ENCODE data around the gene CLCNKA.
"Not testable (repeated sequence)": the region's sequence is repeated elsewhere in the genome, so short reads cannot be mapped to it uniquely, and the experiment has no call there.

CLCNKA gene

GRCh38 chr1:16021681-16022080 lies at the start of gene CLCNKA:
Gene CLCNKA (plus strand): TSS chr1:16022036. CDS start chr1:16022620, 584 bp downstream.
- no peak for DNase-seq (ENCODE audit: low spot score)

- DNase-seq (ENCODE audit: low spot score), result no peak
These were observed 49.4 kb upstream of the CLCNKA start for GRCh38 chr1:15972409-15972808.

DNA sequence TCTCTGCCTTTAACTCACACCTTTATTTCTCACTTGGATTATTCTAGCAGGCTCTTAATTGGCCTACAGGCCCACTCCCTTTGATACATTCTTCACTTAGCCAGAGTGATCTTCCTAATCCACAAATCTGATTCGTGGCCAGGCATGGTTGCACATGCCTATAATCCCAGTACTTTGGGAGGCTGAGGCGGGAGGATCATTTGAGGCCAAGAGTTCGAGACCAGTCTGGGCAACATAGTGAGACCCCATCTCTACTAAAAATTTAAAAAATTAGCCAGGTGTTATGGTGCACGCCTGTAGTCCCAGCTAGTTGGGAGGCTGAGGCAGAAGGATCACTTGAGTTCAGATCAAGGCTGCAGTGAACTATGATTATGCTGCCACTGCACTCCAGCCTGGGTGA lies 48.1 kb upstream of the CLCNKA start:
- DNase-seq (ENCODE audit: low spot score), result no peak

DNA sequence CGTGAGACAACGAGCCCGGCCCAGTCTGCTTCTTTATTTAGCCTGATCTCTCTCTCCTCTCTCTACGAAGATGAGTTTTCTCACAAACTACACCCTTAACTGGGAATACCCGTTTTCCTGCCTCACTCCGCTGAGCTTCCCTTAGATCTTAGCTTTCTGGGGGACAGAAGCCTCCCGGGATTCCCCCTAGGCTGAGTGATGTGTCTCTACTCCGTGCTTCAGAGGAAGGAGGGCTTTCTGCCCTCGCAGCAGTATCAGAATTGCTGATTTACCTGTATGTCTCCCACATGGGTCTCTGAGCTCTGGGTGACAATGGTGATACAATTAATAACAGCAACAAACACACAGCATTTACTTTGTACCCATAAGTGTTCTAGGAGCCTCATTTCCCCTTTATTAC lies 47.0 kb upstream of the CLCNKA start:
- no peak for DNase-seq (ENCODE audit: low spot score)

DNA sequence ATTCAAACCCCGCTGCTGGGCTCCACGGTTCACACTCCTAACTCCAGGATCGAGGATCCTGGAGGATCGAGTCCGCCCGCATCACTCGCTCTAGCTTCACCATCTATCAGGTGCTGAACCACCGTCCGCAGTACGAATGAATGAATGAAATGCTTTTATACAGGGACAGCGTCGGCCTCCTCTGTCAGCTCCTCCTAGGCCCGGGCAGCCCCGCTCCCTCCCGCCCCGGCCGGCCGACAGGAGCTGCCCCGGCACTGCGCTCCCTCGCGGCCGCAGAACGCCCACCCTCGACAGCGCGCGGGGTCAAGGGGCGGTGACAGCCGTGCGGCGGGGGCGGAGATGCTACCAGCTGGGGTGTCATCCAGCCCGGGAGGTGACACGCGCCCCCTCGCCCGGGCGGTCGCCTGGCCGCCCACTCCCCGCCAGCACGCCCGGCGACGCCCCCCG lies 46.5 kb upstream of the CLCNKA start:
- peak; percentile 36 for DNase-seq (ENCODE audit: low spot score)

DNA sequence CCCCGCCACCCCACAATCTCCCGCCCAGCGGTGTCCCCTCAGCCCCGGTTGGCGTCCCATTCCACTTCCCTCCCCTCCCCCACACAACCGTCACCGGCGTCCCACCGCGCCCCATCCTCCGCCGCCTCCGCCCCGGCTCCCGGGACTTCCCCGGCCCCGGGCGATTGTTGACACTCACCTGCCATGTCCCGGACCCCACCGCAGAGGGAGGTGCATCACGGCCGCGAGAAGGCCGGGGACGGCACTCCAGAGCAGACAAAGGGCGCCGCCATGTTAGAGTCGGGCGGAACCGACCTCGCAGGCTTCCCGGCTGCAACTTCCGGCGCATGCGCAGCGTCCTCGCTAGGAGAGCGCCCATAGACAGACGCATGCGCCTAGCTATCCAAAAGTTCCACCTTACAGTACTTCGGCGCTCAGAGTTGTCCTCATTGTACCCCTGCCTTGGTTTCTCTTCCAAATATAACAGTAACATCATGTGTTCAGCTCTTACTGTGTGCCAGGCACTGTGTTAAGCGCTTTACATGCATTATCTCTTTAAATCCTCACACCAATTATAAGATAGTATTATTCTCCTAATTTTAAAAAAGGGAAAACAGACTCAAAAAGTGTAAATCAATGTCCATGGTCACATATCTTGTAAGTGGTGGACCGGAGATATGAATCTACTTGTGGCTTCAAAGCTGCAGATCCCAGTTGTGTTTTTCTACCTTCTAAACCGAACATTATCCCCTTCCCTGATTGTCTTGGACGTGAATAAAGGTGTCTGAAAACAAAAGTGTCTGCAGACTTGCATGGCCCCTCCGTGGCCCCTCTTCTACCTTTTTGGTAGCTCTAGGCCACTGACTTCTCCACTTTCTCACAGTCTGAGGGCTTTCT lies 45.8 kb upstream of the CLCNKA start, which contains the start of gene ZBTB17:
Gene ZBTB17, minus strand, starts transcription at position 297 of the 876 bp plus-strand sequence. CDS start 27,606 bp downstream, outside the sequence.
- DNase-seq (ENCODE audit: low spot score), result peak; percentile 92

DNA sequence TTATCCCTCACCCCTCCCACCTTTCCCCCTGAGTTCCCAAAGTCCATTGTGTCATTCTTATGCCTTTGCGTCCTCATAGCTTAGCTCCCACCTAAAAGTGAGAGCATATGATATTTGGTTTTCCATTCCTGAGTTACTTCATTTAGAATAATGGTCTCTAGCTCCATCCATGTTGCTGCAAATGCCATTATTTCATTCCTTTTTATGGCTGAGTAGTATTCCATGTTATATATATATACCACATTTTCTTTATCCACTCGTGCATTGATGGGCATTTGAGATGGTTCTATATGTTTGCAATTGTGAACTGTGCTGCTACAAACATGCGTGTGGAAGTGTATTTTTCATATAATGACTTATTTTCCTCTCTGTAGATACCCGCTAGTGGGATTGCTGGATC lies 43.9 kb upstream of the CLCNKA start:
- not testable (repeated sequence) for DNase-seq (ENCODE audit: low spot score)

DNA sequence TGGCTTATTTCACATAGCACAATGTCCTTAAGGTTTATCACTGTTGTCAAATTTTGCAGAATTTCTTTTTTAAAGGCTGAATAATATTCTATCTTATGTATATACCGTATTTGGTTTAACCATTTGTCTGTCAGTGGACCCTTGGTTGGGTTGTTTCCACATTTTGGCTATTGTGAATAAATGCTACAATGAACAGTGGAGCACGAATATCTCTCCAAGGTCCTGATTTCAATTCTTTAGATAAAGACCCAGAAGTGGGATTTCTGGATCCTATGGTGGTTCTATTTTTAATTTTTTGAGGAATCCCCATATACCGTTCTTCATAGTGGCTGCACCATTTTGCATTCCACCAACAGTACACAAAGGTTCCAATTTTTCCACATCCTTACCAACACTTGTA lies 40.2 kb upstream of the CLCNKA start:
- DNase-seq (ENCODE audit: low spot score), result no peak

- DNase-seq (ENCODE audit: low spot score), result no peak
These were observed 38.6 kb upstream of the CLCNKA start for GRCh38 chr1:15983275-15983674.

GRCh38 chr1:15985611-15986297 lies 36.1 kb upstream of the CLCNKA start:
- DNase-seq (ENCODE audit: low spot score), result peak; percentile 96

- DNase-seq (ENCODE audit: low spot score), result no peak
These were observed 32.7 kb upstream of the CLCNKA start for GRCh38 chr1:15988856-15989736.

DNA sequence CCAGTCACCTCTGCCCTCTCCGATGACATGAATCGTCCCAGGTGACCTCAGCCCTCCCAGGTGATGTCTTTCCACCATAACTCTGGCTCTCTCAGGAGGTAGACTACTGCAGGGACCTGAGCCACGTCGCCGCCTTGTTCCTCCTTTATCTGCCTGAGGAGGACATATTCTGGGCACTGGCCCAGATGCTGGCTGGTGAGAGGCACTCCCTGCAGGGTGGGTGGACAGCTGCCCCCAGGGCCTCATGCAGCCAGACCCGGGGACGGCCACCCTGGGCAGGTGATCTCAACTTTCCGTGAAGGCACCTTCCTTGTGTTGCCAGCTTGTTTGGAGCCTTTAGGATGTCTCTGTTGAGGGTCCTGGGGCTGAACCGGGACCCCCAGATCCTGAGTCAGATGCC lies 32.1 kb upstream of the CLCNKA start:
- no peak for DNase-seq (ENCODE audit: low spot score)

DNA sequence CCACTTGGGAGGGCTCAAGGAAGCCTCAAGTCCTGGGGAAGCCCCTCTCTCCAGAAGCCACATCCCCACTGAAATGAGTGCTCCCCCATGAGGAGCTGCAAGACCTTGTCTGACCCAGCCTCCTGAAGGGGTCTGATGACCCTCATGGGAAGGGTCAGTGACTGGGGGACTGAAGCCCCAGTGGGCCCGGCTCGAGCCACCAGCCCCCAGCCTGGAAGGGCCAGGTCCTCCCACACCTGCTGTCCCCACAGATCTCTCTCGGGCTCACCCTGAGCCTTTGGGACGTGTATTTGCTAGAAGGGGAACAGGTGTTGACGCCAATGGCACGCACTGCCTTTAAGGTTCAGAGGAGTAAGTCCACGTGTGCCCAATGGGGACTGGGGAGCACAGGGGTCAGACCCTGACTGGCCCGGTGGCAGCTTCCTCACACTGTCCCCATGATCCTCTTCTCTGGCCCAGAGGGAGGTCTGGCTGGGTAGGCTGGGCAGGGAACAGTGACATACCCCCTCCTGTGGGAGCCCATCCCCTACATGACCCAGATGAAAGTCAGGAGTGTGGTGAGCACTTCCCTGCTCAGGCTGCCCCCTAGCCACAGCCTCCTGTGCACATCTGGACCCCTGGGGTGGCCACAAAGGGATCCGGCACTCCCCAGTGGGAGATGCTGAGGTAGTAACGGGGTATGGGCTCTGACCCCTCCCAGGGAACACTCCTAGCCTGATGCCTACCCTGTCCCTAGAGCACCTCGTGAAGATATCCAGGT lies 30.2 kb upstream of the CLCNKA start:
- no peak for DNase-seq (ENCODE audit: low spot score)

DNA sequence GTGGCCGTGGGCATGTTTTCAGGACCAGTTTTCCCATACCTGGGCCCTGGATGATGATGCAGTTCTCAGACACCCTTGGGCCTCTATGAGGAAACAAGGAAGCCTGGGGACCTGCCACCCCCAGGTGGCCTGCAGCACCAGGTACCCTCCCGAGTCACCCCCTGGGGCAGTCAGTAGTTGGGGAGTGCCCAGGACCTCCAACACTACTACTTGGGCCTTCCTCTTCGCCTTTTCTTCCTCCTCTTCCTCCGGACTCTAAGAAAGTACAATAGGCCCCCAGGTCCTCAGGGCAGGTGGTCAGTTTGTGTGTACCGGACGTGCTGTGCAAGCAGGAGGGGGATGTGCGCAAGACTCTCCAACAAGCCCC lies 29.7 kb upstream of the CLCNKA start:
- DNase-seq (ENCODE audit: low spot score), result no peak

DNA sequence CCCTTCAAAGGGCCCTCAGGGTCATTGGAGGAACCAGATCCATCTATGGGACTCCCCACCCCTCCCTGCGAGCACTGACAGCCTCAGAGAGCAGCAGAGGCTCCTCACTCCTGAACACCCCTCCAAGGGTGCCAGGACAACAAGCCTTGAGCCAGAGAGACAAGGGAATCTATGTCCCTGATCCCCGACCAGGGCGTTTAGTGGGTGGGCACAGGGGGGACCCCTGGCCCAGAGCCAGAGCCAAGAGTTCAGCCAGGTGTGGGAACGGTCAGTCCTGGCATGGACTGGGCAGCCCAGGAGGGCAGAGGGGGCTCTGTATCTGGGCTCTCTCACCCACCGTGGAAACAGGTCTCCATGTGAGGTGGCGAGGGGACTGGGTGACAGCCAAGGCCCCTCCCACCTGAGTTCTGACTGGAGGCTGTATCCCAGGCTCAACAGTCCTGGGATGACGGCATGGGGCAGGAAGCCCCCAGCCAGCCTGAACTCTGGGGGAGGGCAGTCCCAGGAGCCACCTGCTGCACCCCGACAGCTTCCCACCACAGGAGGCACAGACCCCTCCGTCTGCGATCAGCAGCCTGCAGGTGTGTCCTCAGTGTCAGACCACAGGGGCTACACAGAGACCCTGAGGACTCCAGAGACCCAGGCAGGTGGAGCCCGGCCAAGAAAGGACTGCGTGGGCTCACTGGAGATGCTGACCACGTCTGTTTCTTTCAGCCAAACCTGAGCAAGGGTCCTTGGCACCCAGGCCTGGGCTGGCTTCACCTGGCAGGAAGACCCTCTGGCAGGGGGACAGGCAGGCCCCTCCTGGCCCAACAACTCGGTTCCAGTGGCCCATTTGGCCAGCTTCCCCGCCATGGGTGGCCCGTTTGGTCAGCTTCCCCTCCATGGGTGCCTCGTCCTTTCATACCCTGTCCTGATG lies 29.0 kb upstream of the CLCNKA start:
- no peak for DNase-seq (ENCODE audit: low spot score)

DNA sequence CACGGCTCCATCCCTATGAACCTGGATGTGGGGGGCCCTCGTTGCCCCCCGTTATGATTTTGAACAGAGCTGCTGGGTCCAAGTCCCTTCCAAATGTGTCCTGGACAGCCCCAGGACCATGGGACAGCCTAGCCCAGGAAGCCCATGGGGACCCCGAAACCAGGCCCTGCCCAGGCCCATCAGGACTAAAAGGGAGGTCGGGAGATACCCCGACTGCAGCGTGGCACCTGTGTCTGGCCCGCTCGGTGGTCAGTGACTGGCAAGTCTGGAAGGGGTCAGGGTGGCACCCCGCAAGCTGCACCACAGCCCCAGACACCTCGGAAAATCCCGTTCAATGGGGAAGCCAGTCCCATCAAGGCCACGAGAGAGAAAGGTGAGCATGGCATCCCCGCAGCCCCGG lies 28.2 kb upstream of the CLCNKA start:
- DNase-seq (ENCODE audit: low spot score), result no peak

GRCh38 chr1:15994081-15994480 lies 27.8 kb upstream of the CLCNKA start:
- DNase-seq (ENCODE audit: low spot score), result no peak

GRCh38 chr1:15994590-15995351 lies 27.1 kb upstream of the CLCNKA start:
- peak; percentile 41 for DNase-seq (ENCODE audit: low spot score)

DNA sequence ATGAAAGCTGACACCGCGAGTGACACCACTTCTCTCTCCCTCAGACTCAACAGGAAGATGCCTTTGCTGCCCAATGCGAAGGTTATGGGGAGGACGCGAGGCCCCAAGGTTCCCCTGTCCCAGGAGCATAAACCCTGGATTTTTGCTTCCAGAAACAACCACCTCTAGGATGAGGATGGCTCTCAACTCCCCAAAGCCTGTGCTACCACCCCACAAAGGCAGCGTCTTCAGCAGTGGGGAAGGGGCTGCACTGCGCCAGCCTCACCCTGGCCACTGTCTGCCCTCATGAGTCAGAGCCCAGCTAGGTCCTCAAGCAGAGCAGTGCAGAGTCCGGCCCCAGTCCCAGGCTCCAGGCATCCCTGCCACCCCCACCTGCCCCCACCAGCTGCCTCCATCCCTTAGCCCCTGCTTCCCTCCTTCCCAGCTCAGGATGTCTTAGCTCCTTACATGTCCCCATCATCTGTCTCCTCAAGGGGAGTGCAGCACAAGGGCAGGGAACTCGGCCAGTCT lies 24.7 kb upstream of the CLCNKA start:
- no peak for DNase-seq (ENCODE audit: low spot score)

Data from SW480 (cell line).